ENCODE data around the gene RALGPS1.

GRCh38 chr9:127067603-127068220 lies 153.1 kb downstream of the RALGPS1 start:
- no peak for TF ChIP-seq CTCF (conservative IDR thresholded peaks at IDR 0.05; ENCODE audit: low read length)
- no peak for TF ChIP-seq EZH2phosphoT487 (IDR thresholded peaks at IDR 0.05; ENCODE audit: borderline replicate concordance, low read depth, low read length)

Data from OCI-LY7 (cell line).